Right kidney (tissue), 1 donor: ENCODE measurements around the gene SUCO.
"Not testable (repeated sequence)": the region's sequence is repeated elsewhere in the genome, so short reads cannot be mapped to it uniquely, and the experiment has no call there.

Experiments used
- DNase-seq: peaks from one replicate; pipeline ENCODE4 v3.0.0-alpha.2; 2016

The SUCO gene

DNA sequence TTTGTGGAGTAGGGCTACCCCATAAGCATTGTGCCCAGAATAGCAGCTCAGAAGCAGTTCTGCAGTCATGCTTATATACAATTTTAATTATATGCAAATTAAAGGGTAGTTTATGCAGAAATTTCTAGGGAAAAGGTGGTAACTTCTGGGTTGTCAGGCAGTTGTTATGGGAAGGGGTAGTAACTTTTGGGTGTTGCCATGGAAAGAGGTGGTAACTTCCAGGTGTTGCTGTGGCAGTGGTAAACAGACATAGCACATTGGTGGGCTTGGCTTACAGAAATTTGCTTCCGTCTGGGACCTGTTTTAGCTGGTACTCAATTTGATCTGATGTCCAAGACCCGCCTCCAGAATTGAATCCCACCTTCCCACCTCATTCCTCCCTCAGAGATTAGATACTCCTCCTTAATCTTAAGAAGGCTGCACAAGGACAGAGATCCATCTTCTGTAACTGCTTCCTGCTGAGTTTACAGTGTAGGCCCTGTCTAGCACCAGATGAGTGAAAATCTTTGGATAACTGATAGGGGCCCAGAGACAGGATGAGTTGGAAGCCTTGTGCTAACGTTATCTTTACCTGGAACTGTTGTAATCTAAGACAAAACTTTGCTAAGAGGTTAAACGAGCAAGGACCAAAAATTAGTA, 26.7 kb downstream of the SUCO start:
- no peak for DNase-seq

DNA sequence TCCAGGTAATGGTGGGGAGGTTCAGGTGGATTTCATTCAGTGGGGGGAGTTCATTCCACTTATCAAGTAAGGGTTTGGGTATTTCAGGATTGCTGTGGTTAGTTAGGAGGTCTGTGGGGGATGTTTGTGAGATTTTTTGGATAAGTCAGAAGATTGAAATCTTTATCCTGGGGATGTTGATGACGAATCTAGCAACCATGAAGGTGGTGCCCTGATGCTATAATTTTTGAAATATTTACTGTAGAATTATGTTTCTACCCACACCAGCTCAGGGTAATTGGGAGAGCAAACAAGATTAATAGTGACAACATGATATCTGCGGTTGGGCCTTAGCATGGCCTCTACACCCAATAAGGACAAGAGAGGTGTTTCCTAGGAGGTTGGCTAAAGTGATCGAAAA, 28.3 kb downstream of the SUCO start:
- no peak for DNase-seq

DNA sequence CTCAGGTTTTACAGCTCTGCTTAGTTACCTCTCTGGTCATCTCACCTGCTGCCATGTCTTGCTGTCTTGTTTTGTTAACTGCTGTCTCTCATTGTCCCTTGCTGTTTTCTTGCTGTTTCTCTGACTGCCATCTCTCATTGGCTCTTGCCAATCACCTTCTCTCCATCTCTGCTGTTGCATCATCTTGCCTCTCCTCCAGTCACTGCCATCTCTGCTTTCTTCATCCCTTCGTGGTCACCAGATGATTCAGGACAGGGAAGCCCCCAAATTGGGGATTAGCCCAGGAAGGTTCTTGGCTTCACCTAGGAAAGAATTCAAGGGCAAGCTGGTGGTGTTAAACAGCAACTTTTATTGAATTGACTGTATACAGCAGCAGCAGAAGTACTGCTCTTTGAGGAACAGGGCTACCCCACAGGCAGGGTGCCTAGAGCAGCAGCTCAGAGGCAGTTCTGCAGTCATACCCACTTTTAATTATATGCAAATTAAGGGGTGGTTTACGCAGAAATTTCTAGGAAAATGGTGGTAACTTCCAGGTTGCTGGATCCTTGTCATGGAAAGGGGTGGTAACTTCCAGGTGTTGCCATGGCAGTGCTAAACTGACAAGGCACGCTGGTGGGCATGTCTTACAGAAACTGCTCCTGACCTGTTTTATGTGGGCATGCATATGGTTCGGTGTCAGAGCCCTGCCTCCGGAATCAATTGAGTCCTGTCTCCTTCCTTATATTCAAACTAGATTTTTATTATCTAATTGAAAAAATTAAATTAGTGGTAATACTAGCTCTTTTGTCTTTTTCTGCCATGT, 33.4 kb downstream of the SUCO start:
- DNase-seq, result no peak

DNA sequence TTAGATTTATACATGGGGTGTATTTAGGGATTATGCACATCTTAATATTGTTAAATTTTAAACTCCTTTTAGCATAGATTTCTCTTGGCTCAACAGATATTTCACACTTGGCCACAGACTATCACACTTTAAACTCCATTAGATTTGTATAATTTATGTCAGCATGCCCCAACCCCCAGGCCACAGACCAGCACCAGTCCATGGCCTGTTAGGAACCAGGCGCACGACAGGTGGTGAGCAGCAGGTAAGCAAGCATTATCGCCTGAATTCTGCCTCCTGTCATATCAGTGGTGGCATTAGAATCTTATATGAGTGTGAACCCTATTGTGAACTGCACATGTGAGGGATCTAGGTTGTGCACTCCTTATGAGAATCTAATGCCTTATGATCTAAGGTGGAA, 34.8 kb downstream of the SUCO start:
- no peak for DNase-seq

DNA sequence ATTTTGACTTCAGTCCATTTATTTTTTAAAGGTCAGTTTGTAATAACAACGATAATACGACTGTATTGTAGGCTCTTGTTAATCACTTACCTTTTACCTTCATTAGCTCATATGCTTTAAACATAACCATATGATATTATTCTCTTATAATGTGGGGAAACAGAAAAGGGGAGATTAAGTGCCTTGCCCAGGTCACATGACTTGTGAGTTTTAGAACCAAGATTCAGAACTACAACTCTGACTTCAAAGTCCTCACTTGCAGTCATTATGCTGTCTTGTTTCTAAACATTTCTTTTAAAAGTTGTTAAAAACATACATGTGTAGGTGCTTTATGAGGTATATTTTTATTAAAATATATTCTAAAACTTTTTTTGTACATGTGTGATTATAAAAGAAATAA, 41.1 kb downstream of the SUCO start:
- no peak for DNase-seq

DNA sequence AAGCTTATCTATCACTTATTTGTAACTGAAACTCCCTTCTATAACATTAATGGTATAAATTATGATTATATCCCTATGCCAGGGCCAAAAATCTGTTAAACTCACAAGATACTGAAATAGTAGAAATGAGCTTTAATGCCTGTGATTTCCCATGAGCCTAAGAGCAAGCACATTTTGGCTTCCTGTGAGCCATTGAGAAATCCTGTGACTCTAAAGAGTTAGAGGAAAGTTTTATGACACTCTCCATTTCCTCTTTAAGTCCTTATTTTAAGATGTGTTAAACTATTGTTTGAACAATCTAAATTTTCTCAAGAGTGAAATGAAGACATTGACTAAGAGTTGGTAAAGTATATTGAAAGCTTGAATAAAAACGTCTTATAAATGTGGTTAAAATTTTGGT, 45.6 kb downstream of the SUCO start:
- DNase-seq, result no peak

DNA sequence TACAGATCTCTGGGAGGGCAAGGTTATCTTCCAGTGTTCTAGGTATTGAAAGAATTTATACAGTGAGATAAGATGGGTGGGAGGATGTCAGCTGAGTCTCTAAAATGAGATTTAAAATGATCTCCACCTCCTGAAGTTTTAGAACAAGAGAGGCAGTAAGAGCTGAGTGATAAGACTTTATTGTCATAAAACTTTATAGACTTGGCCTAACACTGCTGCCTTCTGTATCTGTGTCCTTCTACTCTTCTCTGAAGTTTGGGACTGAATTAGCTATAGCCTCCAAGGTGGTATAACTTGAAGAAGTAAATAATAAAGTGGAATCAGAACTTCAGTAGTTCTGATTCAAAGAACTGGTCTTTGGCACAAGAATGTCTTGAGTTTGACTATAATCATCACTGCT, 48.3 kb downstream of the SUCO start:
- DNase-seq, result no peak

DNA sequence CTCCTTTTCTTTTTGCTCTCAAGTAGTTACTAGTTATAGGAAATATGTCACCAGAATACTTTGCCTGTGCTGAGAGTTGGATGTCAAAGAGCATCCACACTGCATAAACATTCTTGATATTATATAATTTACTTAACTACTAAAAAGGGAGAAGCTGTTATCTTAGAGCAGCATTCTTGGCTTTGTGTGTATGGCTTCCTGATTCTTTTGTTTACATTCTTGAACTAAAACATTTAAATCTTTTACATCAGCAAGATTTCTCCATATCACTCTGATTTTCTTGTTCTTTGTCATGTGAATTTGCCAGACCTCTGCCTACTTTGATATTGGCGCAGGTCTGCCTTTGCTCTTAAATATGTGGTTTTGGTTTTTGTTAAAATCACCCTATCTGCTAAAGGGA, 48.8 kb downstream of the SUCO start:
- no peak for DNase-seq

DNA sequence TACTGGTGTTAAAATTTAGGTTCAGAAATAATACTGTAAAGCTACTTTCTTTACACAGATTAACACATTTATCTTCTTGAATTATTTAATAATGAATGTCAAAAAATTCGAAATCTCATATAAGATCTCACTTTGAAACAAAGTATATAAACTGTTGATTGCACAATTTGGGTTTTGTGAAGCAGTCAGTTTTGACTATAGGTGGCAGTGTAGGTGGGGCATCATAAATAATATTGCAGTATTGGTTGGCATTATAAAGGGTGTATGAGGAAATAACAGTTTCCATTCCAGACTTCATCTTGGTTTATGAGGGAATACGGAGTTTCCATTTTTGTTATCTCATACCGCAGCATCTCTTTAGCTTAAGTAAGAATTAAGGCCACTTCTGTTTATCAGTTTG, 49.9 kb downstream of the SUCO start:
- no peak for DNase-seq

DNA sequence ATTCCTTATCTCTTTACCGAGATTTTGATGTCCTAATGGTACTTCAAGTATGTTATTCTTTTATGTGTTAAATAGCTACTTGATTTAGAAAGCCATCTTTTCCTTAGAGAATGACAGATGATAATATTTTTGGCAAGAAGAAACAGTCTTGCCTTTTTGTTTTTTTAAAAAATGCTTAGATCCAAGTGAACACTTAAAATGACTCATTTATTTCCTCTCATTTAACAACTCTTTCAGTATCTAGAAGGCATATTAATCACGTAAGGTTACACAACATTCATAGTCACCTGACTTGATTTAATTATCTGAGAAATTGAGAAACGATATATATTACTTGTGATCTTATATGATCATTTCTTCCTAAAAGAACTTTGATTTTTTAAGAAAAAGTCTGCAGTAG, 52.4 kb downstream of the SUCO start:
- no peak for DNase-seq

DNA sequence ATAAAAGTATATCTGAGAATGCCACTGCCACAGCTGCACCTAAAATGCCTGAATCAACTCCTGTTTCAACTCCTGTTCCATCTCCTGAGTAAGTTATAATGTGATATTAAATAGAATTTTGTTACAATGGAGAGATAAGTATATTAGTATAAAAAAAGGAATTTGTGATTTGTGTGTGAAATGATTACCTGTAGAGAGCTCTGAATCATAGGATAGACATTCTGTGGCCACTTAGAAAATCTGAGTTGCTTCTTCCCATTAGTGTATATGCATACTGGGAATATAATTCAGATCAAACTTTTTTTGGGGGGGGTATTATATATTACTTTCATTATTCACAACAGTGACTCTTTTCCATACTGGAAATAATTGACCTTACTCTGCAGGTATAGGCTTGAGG, 52.9 kb downstream of the SUCO start:
- no peak for DNase-seq

DNA sequence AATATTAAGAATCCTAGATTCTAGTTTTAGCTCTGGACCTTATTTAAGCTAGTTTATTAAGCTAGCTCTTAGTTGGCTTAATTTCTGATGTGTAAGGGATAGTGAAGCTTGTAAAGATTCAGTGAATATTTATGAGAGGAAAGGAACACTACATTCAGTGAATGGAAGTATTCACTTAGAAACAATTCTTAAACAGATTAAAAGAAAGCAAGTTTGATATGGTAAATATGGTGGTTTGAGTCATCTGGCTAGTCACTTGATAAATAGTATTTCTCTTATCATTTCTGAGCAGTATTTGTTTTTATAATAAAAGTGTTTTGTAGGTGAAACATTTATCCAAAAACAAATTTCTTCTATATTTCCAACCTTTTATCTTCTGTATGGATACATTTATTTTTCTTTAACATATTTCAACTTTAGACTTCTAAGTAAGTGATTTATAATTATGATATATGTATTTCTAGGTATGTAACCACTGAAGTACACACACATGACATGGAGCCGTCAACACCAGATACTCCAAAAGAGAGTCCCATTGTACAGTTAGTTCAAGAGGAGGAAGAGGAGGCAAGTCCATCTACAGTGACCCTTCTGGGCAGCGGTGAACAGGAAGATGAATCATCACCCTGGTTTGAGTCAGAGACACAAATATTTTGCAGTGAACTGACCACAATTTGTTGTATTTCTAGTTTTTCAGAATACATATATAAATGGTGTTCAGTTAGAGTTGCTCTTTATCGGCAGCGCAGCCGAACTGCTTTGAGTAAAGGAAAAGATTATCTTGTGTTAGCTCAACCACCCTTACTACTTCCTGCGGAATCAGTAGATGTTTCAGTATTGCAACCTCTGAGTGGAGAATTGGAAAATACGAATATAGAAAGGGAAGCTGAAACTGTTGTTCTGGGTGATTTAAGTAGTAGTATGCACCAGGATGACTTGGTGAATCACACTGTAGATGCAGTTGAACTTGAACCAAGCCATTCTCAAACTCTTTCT, 55.6 kb downstream of the SUCO start:
- no peak for DNase-seq

DNA sequence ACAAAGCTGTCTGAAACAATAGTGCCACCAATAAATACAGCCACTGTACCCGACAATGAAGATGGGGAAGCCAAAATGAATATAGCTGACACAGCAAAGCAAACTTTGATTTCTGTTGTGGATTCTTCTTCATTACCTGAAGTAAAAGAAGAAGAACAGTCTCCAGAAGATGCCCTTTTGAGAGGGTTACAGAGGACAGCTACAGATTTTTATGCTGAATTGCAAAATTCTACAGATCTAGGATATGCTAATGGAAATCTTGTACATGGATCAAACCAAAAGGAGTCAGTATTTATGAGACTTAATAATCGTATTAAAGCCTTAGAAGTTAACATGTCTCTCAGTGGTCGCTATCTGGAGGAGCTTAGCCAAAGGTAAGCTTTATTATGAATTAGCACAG, 56.6 kb downstream of the SUCO start:
- DNase-seq, result no peak

DNA sequence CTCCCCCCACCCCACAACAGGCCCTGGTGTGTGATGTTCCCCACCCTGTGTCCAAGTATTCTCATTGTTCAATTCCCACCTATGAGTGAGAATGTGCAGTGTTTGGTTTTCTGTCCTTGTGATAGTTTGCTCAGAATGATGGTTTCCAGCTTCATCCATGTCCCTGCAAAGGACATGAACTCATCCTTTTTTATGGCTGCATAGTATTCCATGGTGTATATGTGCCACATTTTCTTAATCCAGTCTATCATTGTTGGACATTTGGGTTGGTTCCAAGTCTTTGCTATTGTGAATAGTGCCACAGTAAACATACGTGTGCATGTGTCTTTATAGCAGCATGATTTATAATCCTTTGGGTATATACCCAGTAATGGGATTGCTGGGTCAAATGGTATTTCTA, 58.5 kb downstream of the SUCO start:
- not testable (repeated sequence) for DNase-seq

DNA sequence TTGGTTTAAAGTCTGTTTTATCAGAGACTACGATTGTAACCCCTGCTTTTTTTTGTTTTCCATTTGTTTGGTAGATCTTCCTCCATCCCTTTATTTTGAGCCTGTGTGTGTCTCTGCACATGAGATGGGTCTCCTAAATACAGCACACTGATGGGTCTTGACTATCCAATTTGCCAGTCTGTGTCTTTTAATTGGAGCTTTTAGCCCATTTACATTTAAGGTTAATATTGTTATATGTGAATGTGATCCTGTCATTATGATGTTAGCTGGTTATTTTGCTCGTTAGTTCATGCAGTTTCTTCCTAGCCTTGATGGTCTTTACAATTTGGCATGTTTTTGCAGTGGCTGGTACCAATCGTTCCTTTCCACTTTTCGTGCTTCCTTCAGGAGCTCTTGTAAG, 62.1 kb downstream of the SUCO start:
- DNase-seq, result not testable (repeated sequence)

DNA sequence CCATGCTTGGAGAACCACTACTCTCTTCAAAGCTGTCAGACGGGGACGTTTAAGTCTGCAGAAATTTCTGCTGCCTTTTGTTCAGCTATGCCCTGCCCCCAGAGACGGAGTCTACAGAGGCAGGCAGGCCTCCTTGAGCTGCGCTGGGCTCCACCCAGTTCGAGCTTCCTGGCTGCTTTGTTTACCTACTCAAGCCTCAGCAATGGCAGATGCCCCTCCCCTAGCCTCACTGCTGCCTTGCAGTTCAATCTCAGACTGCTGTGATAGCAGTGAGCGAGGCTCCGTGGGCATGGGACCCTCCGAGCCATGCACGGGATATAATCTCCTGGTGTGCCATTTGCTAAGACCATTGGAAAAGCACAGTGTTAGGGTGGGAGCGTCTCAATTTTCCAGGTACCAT, 63.8 kb downstream of the SUCO start:
- DNase-seq, result not testable (repeated sequence)

DNA sequence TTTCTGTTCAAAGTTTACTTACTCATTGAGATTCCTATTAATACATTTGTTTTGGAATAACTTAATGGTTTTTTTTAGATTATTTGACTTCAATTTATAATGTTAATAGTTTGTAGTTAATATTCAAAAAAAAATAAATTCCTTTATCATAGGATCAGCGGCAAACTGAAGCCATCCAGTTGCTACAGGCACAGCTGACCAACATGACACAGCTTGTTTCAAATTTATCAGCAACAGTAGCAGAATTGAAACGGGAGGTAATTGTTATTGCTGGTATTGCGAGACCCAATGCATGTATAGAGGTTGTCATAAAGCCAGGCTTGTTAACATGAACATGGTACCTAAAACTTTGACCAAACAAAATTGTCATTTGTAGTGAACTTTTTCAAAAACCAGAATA, 67.0 kb downstream of the SUCO start:
- no peak for DNase-seq

DNA sequence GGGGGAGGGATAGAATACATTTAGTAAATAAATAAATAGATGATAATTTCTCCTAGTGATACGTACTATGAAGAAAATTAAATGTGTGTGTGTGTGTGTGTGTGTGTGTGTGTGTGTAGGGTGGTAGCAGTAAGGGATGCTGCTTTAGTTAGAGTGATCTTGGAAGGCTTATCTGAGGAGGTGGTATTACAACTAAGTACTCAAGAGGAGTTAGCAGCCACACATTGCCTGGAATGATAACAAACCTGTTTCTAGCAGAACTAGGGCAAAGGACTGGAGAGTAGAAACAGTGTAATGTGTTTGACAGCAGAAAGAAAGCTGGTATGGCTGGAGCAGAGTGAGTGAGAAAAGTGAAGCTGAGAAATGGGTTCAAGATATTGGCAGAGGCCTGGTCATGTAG, 67.7 kb downstream of the SUCO start:
- no peak for DNase-seq

DNA sequence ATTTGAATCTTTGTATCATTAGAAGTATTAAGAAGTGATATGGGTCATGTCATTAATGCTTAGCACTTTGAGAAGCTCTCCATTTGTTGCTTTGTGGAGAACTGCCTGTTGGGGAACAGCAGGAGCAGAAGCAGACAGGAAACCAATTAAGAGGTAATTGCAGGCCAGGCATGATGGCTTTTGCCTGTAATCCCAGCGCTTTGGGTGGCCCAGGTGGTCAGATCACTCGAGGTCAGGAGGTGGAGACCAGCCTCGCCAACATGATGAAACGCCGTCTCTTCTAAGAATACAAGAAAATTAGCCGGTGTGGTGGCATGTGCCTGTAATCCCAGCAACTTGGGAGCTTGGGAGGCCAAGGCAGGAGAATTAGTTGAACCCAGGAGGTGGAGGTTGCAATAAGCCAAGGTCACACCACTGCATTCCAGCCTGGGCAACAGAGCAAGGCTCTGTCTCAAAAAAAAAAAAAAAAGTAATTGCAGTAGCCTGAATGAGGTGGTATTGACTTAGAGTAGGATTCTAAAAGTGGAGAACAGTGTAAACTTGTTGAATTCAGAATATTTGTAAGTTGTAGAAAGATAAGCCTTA, 68.2 kb downstream of the SUCO start:
- no peak for DNase-seq

DNA sequence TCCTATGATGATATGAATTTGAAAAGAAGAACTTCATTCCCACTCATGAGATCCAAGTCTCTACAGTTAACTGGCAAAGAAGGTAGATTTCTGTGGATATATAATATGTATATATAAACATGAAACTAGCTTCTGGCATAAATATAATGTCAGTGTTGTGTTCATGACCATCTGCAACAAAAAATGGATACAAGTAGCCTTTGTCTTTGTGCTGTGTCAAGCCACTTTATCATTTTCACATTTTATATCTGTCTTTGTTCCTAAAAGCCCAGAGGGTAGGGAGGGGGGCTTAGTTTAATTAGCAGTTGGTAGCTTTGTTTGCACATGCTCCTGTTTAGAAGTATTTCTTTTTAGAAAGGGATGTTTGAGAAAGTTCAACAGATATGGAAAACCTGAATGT, 69.8 kb downstream of the SUCO start:
- no peak for DNase-seq

DNA sequence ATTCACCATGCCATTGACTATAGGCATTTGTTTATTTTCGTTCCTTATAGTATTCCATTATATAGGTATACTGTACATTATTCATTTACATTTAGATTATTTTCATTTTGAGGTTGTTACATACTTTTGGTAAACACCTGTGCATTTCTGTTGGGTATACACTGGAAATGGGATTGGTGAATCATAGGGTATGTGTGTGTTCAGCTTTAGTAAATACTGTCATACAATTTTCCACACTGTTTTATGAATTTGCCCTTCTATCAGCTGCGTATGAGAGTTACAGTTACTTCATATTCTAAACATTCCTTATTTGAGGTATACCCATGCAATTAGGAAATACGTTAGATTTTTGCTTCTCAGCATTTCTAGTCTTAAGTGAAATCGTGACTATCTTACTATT, 70.9 kb downstream of the SUCO start:
- no peak for DNase-seq

DNA sequence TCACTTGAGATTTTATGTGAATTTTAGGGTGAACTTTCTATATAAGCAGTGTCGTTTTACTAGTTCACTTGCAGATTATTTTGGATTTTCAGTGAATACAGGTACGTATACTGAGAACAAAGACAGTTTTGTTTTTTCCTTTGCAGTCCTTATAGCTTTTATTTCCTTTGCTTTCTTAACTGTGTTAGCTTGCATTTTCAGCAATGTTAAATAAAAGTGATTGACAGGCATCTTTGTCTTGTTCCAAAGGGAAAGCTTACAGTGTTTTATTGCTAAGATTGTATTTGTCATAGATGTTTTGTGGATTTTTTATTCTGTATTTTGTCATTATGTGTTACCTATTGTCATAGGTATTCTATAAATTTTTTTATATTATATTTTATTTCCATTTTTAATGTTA, 72.7 kb downstream of the SUCO start:
- no peak for DNase-seq

DNA sequence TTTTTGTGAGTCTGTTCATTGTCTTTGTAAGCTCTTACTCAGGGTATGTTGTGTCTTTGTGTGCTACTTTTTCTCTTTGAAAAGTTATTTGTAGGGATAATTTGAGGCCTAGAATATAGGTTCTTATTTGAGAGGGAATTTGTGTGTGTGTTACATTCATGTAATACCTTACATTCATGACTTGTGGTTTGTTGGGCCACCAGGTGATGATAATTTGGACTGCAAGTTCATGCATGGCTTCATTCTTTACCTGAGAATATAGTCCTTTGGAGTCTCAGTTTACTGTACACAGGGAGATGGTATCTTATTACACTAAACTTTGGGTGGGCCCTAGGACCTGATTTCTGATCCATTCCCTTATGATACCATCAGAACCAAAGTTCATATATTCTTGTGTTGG, 74.2 kb downstream of the SUCO start:
- no peak for DNase-seq
